Measurements from ENCODE around the gene GPR85. TPM values are rescaled to one million over a fixed set of nuclear protein-coding genes. Genes with fewer than 3 reads are reported as not detected.

Gene GPR85
- total RNA-seq, 2 donors from 2014 or later = not detected

DNA sequence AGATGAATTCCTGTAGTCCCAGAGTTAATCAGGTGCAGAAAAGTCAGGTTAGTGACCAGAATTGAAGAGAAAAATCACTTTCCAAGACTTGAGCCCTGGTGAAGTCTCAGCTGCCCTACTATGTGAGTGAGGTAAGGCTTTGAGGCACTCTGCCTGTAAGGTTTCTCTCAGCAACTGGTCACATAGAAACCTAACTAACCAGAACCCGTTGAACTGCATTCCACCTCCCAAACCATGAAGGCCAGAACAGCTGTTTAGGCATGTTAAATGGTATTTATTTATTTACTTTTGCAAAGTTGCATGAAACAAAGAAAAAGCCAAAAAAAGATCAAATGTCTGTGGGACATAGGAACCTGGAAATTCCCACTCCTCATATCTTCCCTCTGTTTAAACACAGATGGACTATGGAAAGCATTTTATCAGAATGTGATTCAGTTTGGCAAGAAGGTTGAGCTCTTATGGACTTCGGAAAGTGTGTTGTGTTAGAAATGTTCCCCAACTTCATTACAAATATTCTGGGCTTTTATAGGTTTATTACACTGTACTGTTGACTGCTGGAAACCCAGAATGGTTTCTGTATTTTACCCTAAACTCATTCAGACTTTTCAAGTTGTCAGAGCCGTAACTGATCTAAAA is 12.8 kb upstream of the GPR85 start:
- no peaks in the 10 kb centered on the region for H3K4me1 Mint-ChIP-seq (ENCODE audit: low read depth)
- H3K27me3 Mint-ChIP-seq (ENCODE audit: low read depth) = peaks cover 34% of the 10 kb centered on the region
- H3K4me3 Mint-ChIP-seq = no peak overlapping the region
- no peak overlapping the region for H3K27ac Mint-ChIP-seq
- no peaks in the 10 kb centered on the region for H3K9me3 Mint-ChIP-seq
- ATAC-seq (replicated peaks in 1 of 2) (no peak), DNase-seq (no peak)
- H3K36me3 Mint-ChIP-seq (ENCODE audit: insufficient read depth in 2 of 2) = no peaks in the 10 kb centered on the region

DNA sequence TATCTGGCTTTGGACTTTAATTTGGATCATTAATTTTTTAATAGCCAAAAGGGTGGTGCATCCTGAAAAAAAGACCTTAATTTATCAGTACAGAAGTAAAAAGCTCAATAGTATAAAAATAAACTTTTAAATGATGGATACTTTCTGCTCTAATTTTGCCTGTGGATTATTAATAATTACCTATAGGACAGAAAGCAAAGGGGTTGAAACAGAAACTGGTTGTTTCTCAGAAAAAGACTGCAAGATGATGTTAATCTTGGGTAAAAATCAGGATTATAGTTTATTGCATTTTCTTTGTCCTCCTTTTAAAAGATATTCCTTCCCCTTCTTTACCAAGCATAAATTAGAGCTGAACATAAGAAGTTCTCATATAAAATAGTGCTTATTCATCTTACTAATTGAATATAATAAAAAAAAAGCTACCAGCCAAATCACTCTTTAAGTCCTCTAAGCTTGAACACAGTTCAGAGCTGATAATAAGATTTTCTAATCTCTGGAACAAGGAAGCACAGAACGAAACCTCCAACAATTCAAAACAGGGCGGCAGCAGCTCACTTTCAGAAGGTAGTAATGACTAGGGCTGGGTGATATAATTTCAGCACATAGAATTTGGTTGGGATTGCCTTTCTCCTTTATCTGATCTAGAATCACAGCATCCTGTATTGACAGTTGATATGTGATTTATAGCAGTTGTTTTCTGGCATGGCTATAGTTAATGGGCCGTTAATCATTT is 8.1 kb upstream of the GPR85 start:
- DNase-seq = no peak
- Mint-ChIP-seq H3K9me3 (peaks cover 0 to 2% of the 10 kb centered on the region in 2 donors), H3K27me3 (ENCODE audit: low read depth) (peaks cover 36% of the 10 kb centered on the region), H3K4me1 (ENCODE audit: low read depth) (no peaks in the 10 kb centered on the region), H3K27ac (no peak overlapping the region), H3K36me3 (ENCODE audit: insufficient read depth in 2 of 2) (no peaks in the 10 kb centered on the region), H3K4me3 (no peak overlapping the region)
- no peak for ATAC-seq (replicated peaks in 1 of 2)

DNA sequence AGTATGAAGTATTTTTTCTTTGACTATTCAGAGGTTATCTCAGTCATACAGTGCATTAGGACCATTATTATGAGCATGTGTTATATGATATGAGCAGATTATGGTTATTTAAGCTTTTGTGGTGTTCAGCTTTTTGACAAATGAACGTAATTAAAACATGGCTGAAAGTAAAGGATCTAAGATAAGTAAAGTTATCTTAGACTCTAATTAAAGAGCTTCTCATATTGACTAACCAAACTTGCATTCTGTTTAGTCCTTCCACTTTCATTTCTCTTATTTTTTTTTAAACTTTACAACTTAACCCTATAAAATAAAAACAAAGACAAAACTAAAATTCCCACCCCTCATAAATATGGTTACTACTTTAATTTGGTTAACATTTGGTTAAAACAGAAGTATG is 6.9 kb upstream of the GPR85 start:
- H3K27me3 Mint-ChIP-seq (ENCODE audit: low read depth) = peaks cover 38% of the 10 kb centered on the region
- H3K4me1 Mint-ChIP-seq (ENCODE audit: low read depth) = no peaks in the 10 kb centered on the region
- ATAC-seq (replicated peaks in 1 of 2) = no peak
- DNase-seq = no peak
- no peaks in the 10 kb centered on the region for H3K36me3 Mint-ChIP-seq (ENCODE audit: insufficient read depth in 2 of 2)
- no peak overlapping the region for H3K4me3 Mint-ChIP-seq
- H3K27ac Mint-ChIP-seq = no peak overlapping the region
- H3K9me3 Mint-ChIP-seq = peaks cover 0 to 2% of the 10 kb centered on the region in 2 donors

DNA sequence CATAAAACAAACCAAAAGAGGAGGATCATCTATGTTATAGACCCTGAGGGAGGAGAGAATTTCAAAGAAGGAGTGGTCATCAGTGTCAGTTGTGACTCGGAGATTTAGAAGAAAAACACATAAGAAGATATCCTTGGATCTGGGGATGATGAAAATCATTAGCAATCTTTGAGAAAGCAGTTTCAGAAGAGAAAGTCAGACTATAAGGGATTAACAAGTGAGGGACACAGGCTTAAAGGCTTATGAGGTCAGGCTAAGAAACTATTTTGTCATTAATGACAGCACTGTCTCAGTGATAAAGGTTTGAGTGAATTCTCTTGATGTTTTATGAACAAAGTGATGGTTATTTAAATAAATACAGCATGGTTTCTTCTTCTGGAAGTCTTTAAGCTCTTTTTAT is 6.1 kb upstream of the GPR85 start:
- DNase-seq (no peak), ATAC-seq (replicated peaks in 1 of 2) (no peak)
- Mint-ChIP-seq H3K4me1 (ENCODE audit: low read depth) (no peaks in the 10 kb centered on the region), H3K4me3 (no peak overlapping the region), H3K9me3 (peaks cover 0 to 2% of the 10 kb centered on the region in 2 donors), H3K36me3 (ENCODE audit: insufficient read depth in 2 of 2) (no peaks in the 10 kb centered on the region), H3K27me3 (ENCODE audit: low read depth) (peaks cover 46% of the 10 kb centered on the region), H3K27ac (no peak overlapping the region)

DNA sequence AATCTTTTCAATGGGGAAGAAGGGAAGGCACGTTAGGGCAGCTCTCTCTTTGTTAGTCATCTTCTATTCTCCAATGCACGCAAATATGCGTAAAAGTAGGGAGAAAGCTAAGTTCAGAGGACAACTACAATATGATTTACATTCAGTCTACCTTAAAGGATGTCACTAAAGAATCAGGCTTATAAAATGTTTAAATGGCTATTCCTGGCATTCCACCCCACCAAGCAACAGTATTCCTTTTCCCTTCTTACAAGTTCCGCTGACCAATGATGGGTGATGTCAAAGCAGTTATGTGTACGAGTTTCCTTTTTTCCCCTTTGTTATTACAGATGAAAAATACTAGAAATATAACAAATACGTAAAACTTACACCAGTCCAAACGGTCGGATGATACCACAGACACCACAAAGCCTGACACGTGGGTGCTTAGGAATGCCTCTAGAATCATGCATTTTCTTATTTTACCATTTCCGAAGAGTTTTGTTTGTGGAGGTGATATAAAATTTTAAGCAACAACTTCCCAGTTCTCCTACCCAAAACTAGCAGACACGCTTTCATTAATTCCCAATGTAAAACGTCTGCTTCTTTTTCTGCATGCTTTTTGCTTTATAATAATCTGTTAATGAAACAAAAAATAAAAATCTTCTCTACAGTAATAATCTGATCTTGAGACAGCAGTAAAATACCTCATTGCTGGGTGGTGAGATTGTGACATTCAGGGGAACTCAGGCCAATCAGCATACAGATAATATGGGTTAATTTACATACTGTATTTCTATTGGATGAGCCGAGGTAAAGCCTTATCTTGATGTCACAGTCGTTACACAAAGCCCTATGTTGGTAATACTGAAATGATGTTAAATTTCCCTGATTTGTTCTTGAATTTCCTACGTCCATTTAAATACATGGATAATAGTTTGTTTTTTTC is 708 bp upstream of the GPR85 start:
- Mint-ChIP-seq H3K9me3 (peaks cover 0 to 2% of the 10 kb centered on the region in 2 donors), H3K36me3 (ENCODE audit: insufficient read depth in 2 of 2) (peaks cover 0 to 3% of the 10 kb centered on the region in 2 donors), H3K27ac (no peak overlapping the region), H3K27me3 (ENCODE audit: low read depth) (peaks cover 62% of the 10 kb centered on the region), H3K4me3 (peak overlapping the region; percentile 50 to 58), H3K4me1 (ENCODE audit: low read depth) (peaks cover 5% of the 10 kb centered on the region)
- ATAC-seq (replicated peaks in 1 of 2) (peak in 1 of 2 donors; percentile 52), DNase-seq (no peak)

DNA sequence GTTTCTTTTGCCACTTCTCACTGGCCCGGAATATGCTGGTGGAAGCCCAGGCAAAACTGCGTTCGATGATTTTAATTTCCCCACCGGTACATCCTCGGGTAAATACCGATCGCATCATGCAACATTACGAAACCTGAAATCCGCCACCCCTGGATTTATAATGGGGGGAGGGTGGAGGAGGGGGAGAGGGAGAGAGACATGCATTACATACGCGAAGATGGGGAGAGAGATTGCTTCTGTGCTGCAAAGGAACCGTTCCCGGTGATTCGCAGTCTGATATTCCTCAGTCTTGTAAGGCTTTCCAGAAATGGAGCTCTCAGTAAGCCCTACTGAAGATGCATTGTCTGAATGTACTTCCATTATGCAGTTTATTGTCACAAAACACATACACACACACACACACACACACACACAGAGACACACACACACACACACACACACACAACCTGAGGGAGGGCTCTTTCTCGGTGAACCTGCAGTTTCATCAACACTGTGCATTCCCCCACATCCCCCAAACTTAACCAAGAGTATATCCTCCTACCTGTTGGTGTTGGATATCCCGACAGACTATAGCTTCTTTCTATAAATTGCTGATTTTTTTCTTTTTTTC is 741 bp downstream of the GPR85 start:
- peaks cover 0 to 3% of the 10 kb centered on the region in 2 donors for H3K36me3 Mint-ChIP-seq (ENCODE audit: insufficient read depth in 2 of 2)
- H3K4me3 Mint-ChIP-seq = peak overlapping the region; percentile 51 to 69
- H3K27ac Mint-ChIP-seq = no peak overlapping the region
- peaks cover 62% of the 10 kb centered on the region for H3K27me3 Mint-ChIP-seq (ENCODE audit: low read depth)
- peaks cover 5% of the 10 kb centered on the region for H3K4me1 Mint-ChIP-seq (ENCODE audit: low read depth)
- DNase-seq (no peak), ATAC-seq (replicated peaks in 1 of 2) (peak; percentile 36 to 43)
- H3K9me3 Mint-ChIP-seq = peaks cover 0 to 2% of the 10 kb centered on the region in 2 donors

DNA sequence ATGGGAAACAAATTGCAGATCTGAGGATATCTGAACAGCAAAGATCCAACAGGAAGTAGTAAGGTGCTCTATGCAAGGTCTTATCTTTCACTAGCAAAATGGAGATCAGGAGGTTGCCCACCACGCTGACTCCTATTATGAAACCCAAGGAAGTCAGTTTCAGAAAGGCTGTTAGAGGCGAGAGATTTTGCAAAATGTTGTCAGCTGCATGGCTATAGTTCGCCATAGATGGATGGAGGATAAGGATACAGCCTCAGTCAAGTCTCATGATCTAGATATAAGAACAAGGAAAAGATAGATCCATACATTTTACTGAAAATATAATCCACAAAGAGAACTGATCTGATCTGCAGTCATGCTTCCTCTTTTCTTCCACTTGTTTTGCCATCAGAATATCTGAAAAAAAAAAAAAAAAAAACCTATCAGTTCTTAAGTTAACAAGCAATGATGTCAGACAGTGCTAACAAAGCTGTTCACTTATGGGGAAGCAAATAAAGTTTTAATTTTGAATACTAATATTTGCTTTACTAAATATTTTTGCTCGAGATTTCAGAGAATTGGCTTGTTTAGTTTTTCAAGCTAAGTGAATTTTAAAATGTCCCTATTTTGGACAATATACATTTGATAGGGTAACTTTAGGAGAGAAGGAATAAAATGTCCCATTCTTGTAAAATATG is 2.0 kb downstream of the GPR85 start:
- Mint-ChIP-seq H3K4me3 (no peak overlapping the region), H3K4me1 (ENCODE audit: low read depth) (peaks cover 5% of the 10 kb centered on the region), H3K27me3 (ENCODE audit: low read depth) (peaks cover 62% of the 10 kb centered on the region), H3K27ac (no peak overlapping the region), H3K36me3 (ENCODE audit: insufficient read depth in 2 of 2) (peaks cover 0 to 3% of the 10 kb centered on the region in 2 donors), H3K9me3 (no peaks in the 10 kb centered on the region)
- no peak for DNase-seq
- ATAC-seq (replicated peaks in 1 of 2) = no peak

DNA sequence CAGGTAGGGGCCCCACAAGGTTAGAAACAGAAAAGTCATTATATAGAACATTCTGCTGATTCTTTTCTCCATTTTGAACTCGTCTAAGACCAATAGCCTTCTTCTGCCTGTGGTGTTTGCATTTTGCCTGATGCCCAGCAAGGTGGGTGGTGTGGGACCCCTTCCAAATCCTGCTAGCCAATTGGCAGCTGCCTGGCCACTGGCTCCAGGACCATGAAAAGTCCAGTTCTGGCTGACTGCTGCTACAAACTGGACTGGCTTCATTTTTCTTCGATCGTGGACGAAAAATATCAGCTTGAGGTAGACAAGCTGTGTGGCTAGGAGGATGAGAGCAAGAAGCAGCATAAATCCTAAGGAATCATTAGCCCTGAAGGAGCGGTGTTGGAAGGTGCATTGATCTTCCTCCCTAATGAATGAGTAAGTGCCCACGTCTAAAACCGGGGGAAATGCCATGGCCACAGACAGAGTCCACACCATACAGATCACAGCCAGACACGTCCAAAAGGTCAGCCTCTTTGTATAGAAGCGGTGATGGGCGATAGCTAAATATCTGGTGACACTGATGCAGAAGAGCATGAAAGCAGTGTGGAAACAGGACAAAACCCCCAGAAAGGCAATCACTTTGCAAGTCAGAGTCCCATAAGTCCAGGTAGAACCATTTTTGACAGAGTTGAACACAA is 2.7 kb downstream of the GPR85 start:
- Mint-ChIP-seq H3K9me3 (no peaks in the 10 kb centered on the region), H3K27ac (no peak overlapping the region), H3K4me3 (no peak overlapping the region), H3K36me3 (ENCODE audit: insufficient read depth in 2 of 2) (peaks cover 0 to 3% of the 10 kb centered on the region in 2 donors), H3K27me3 (ENCODE audit: low read depth) (peaks cover 62% of the 10 kb centered on the region), H3K4me1 (ENCODE audit: low read depth) (peaks cover 5% of the 10 kb centered on the region)
- no peak for ATAC-seq (replicated peaks in 1 of 2)
- no peak for DNase-seq

DNA sequence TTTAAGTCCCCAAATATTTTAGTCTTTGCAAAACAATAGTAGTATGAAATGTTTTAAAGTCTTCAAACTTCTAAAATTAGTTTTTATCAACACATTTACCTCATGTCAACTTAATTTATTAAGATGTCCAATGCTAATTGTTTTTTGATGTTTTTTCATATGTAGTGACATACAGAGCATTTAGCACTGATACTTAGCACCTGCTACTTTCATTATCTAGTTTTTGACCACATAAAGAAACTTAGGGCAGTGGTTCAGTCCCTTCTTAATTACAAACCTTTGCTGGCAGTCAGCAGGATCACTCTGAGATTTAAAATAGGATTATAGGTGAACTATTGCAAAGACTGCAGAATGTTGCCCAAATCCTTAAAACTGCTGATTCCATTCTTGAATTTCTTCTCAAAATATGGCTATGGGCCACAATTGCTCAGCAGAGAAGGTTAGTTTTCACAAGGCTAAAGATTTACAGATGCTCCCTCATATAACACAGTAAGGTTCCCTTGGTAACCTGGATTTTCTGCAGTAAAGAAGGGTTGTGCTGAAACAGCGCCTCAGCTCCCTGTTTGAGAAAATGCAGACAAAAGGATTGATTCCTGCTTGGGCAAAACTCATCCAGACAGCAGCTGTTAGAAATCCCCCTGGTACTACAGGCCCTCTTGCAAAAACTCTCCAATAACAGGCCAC is 3.4 kb downstream of the GPR85 start:
- ATAC-seq (replicated peaks in 1 of 2) = no peak
- peaks cover 5% of the 10 kb centered on the region for H3K4me1 Mint-ChIP-seq (ENCODE audit: low read depth)
- no peak overlapping the region for H3K4me3 Mint-ChIP-seq
- H3K27me3 Mint-ChIP-seq (ENCODE audit: low read depth) = peaks cover 57% of the 10 kb centered on the region
- H3K27ac Mint-ChIP-seq = no peak overlapping the region
- no peaks in the 10 kb centered on the region for H3K9me3 Mint-ChIP-seq
- peaks cover 0 to 3% of the 10 kb centered on the region in 2 donors for H3K36me3 Mint-ChIP-seq (ENCODE audit: insufficient read depth in 2 of 2)
- no peak for DNase-seq

DNA sequence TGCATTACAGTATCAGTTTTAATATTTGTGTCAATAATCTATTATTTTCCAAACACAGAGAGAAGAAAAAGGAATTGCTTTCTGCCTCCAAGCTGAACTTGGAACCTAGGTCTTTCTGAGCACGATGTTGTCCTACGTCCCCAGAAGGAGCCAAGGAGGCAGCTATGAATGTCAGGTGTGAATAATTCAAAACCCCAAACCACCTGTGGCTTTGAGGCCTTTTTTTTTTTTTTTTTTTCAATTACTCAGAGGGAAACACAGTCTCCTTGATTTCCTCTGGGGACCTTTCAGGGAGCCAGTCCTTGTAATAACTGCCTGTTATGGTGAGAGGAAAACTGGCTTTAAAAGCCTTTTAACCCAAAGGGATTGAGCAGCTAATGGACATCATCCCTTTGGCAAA is 8.3 kb downstream of the GPR85 start:
- no peaks in the 10 kb centered on the region for H3K9me3 Mint-ChIP-seq
- ATAC-seq (replicated peaks in 1 of 2) (peak in 1 of 2 donors; percentile 23), DNase-seq (no peak)
- no peak overlapping the region for H3K4me3 Mint-ChIP-seq
- no peak overlapping the region for H3K27ac Mint-ChIP-seq
- H3K4me1 Mint-ChIP-seq (ENCODE audit: low read depth) = no peaks in the 10 kb centered on the region
- H3K27me3 Mint-ChIP-seq (ENCODE audit: low read depth) = peaks cover 19% of the 10 kb centered on the region
- H3K36me3 Mint-ChIP-seq (ENCODE audit: insufficient read depth in 2 of 2) = no peaks in the 10 kb centered on the region

DNA sequence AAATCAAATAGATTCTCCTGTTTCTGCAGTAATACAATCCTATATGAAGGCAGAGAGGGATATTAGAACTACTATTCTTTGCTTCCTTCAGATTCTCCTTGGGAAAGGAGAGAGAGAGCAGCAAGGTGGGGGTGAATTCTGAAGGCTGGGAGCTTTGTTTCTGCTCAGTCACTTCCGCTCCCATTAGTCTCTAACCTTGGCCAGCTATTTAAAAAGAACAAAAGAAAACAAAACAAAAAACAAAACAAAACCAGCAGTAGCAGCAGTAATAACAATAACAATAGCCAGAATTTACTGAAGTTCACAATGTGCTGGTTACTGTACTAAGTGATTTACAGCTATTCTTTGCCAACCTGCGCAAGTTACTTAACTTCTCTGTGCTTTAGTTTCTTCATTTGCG is 9.9 kb downstream of the GPR85 start:
- no peak for DNase-seq
- no peak for ATAC-seq (replicated peaks in 1 of 2)
- H3K4me3 Mint-ChIP-seq = no peak overlapping the region
- H3K9me3 Mint-ChIP-seq = no peaks in the 10 kb centered on the region
- H3K4me1 Mint-ChIP-seq (ENCODE audit: low read depth) = no peaks in the 10 kb centered on the region
- no peaks in the 10 kb centered on the region for H3K36me3 Mint-ChIP-seq (ENCODE audit: insufficient read depth in 2 of 2)
- H3K27ac Mint-ChIP-seq = no peak overlapping the region
- H3K27me3 Mint-ChIP-seq (ENCODE audit: low read depth) = peaks cover 8% of the 10 kb centered on the region
